Activated gamma-delta T cell treated with Interleukin-2 at 50 U/mL for 16 hours (primary cell): ENCODE data around the gene NCOA1.
"Not testable (repeated sequence)": the region's sequence is repeated elsewhere in the genome, so short reads cannot be mapped to it uniquely, and the experiment has no call there.

Experiments used
- DNase-seq: peaks from one replicate; pipeline ENCODE4 v3.0.0-alpha.2; 2020

Gene NCOA1

GRCh38 chr2:24541621-24542020 lies 50.6 kb downstream of the NCOA1 start:
- DNase-seq, result no peak

GRCh38 chr2:24542269-24542872 lies 51.3 kb downstream of the NCOA1 start:
- DNase-seq, result no peak

- DNase-seq, result no peak
These were observed 52.2 kb downstream of the NCOA1 start for GRCh38 chr2:24543252-24543651.

- DNase-seq, result no peak
These were observed 53.5 kb downstream of the NCOA1 start for GRCh38 chr2:24544456-24545115.

GRCh38 chr2:24546669-24547068 lies 55.6 kb downstream of the NCOA1 start:
- DNase-seq, result no peak

GRCh38 chr2:24548058-24548457 lies 57.0 kb downstream of the NCOA1 start:
- DNase-seq, result no peak

GRCh38 chr2:24550301-24550700 lies 59.2 kb downstream of the NCOA1 start:
- DNase-seq, result not testable (repeated sequence)

GRCh38 chr2:24551016-24551415 lies 60.0 kb downstream of the NCOA1 start:
- no peak for DNase-seq

- no peak for DNase-seq
These were observed 61.8 kb downstream of the NCOA1 start for GRCh38 chr2:24552836-24553235.

- no peak for DNase-seq
These were observed 67.9 kb downstream of the NCOA1 start for GRCh38 chr2:24558781-24559472.

GRCh38 chr2:24559473-24560113 lies 68.5 kb downstream of the NCOA1 start:
- no peak for DNase-seq

- no peak for DNase-seq
These were observed 74.5 kb downstream of the NCOA1 start for GRCh38 chr2:24565537-24565936.

GRCh38 chr2:24566209-24566608 lies 75.2 kb downstream of the NCOA1 start:
- no peak for DNase-seq

GRCh38 chr2:24566630-24567029 lies 75.6 kb downstream of the NCOA1 start:
- no peak for DNase-seq

GRCh38 chr2:24568551-24568950 lies 77.5 kb downstream of the NCOA1 start:
- DNase-seq, result no peak

GRCh38 chr2:24569565-24569964 lies 78.5 kb downstream of the NCOA1 start:
- not testable (repeated sequence) for DNase-seq

- DNase-seq, result no peak
These were observed 79.2 kb downstream of the NCOA1 start for GRCh38 chr2:24570225-24570624.

GRCh38 chr2:24571828-24572442 lies 80.9 kb downstream of the NCOA1 start:
- no peak for DNase-seq

GRCh38 chr2:24576146-24576545 lies 85.1 kb downstream of the NCOA1 start:
- no peak for DNase-seq

GRCh38 chr2:24576617-24577016 lies 85.6 kb downstream of the NCOA1 start:
- no peak for DNase-seq

- DNase-seq, result no peak
These were observed 86.4 kb downstream of the NCOA1 start for GRCh38 chr2:24577481-24577880.

GRCh38 chr2:24579053-24579803 lies 88.2 kb downstream of the NCOA1 start:
- DNase-seq, result no peak

- no peak for DNase-seq
These were observed 89.5 kb downstream of the NCOA1 start for GRCh38 chr2:24580561-24580960.
